Endothelial cell of umbilical vein (primary cell): Measurements from ENCODE around the gene ACP3. TPM values are rescaled to one million over a fixed set of nuclear protein-coding genes. Genes with fewer than 3 reads are reported as not detected.

Source experiments
- BruUV-seq: library from RNA; stranded (reverse); fragments of 400-500 nt; replicated peaks from 2 replicates; lab custom pipeline; 2021; lab: Mats Ljungman, UMichigan
- CTCF ChIA-PET: fragments of 300-600, 350-600 bp; sonication (Branson Sonifier 250); formaldehyde crosslinking; loops from one replicate; lab custom pipeline; 2021; ENCODE audit warnings: antibody characterized with exemption, inconsistent platforms; lab: Charles Lee
- POLR2A ChIA-PET: fragments of 300-600, 350-600 bp; sonication (Branson Sonifier 250); formaldehyde crosslinking; loops from one replicate; lab custom pipeline; 2021; ENCODE audit warnings: antibody characterized with exemption, inconsistent platforms; lab: Charles Lee
- DNase-seq: peaks from one replicate; pipeline ENCODE4 v3.0.0-alpha.2; 2011; ENCODE audit warnings: low read depth, low spot score
- FAIRE-seq: peaks from 2 replicates; lab custom pipeline; 2011; peaks lifted over from hg19 to GRCh38; lab: Jason Lieb, UNC
- H2AFZ ChIP-seq: 2 replicates; pipeline ENCODE4 v1.6.0; 2012; ENCODE audit warnings: low read depth, low read length, control low read depth, inconsistent platforms
- H3K27ac ChIP-seq: 2 replicates; pipeline ENCODE4 v1.5.1; 2011; ENCODE audit warnings: low read depth, mild to moderate bottlenecking, control low read depth, low read length, moderate library complexity; ENCODE audit not compliant: insufficient read depth
- H3K27me3 ChIP-seq, 2 experiments: 2 replicates each; pipeline versions ENCODE4 v1.6.0 to v1.6.1; 2011; ENCODE audit warnings: low read length in 2 of 2, mixed read lengths in 1 of 2; ENCODE audit not compliant: control insufficient read depth in 2 of 2, insufficient read depth in 2 of 2
- H3K36me3 ChIP-seq, 2 experiments: 2 replicates in 1 of 2; 3 replicates in 1 of 2; pipeline ENCODE4 v1.5.1; 2011; ENCODE audit warnings: low read length in 2 of 2, mild to moderate bottlenecking in 1 of 2, moderate library complexity in 1 of 2; ENCODE audit not compliant: control insufficient read depth in 2 of 2, insufficient read depth in 2 of 2; ENCODE audit errors: extremely low read depth in 1 of 2
- H3K4me1 ChIP-seq: 3 replicates; pipeline ENCODE4 v1.5.1; 2011; ENCODE audit warnings: mild to moderate bottlenecking, low read length; ENCODE audit not compliant: control insufficient read depth, insufficient read depth; ENCODE audit errors: extremely low read depth
- H3K4me2 ChIP-seq: 2 replicates; pipeline ENCODE4 v1.6.1; 2011; ENCODE audit warnings: low read length, control low read depth, mixed read lengths; ENCODE audit not compliant: insufficient read depth
- H3K4me3 ChIP-seq, 3 experiments: fragments of 200-600 bp in 1 of 3; sonication (generic), shearing (Covaris generic) in 1 of 3; replicated peaks in 1 of 3; 2 replicates each; pipeline ENCODE4 v1.5.1; 2011 to 2016; ENCODE audit warnings: control low read depth in 3 of 3, low read length in 3 of 3, mild to moderate bottlenecking in 2 of 3, inconsistent platforms in 1 of 3, low read depth in 1 of 3, moderate library complexity in 1 of 3; ENCODE audit not compliant: insufficient read depth in 1 of 3
- H3K79me2 ChIP-seq: 2 replicates; pipeline ENCODE4 v1.6.0; 2012; ENCODE audit warnings: low read length, inconsistent platforms; ENCODE audit not compliant: control insufficient read depth, insufficient read depth
- H3K9ac ChIP-seq: replicated peaks from 2 replicates; pipeline ENCODE3; 2011; ENCODE audit warnings: low read length, control low read depth; ENCODE audit not compliant: insufficient read depth; ENCODE audit errors: extremely low read depth
- H3K9me1 ChIP-seq: replicated peaks from 3 replicates; pipeline ENCODE4 v1.6.0; 2011; ENCODE audit warnings: mild to moderate bottlenecking, low read length; ENCODE audit not compliant: control insufficient read depth, insufficient read depth; ENCODE audit errors: extremely low read depth
- H3K9me3 ChIP-seq: replicated peaks from 2 replicates; pipeline ENCODE4 v1.5.1; 2012; ENCODE audit warnings: low read length, inconsistent platforms; ENCODE audit not compliant: control insufficient read depth, insufficient read depth
- H4K20me1 ChIP-seq: replicated peaks from 2 replicates; pipeline ENCODE3; 2011; ENCODE audit warnings: mild to moderate bottlenecking, low read length; ENCODE audit not compliant: control insufficient read depth, insufficient read depth; ENCODE audit errors: extremely low read depth
- EZH2 ChIP-seq: IDR thresholded peaks from 2 replicates; pipeline ENCODE4 v1.6.1; 2012; ENCODE audit warnings: borderline replicate concordance, low read depth, mild to moderate bottlenecking, moderate library complexity, low read length, inconsistent platforms; ENCODE audit not compliant: severe bottlenecking
- FOS ChIP-seq: IDR thresholded peaks from 2 replicates; pipeline ENCODE4 v1.6.1; 2011; ENCODE audit warnings: mild to moderate bottlenecking, low read length, moderate library complexity, borderline replicate concordance; ENCODE audit not compliant: insufficient read depth
- GATA2 ChIP-seq: IDR thresholded peaks from 2 replicates; pipeline ENCODE4 v1.7.0; 2011; ENCODE audit warnings: low read depth, mild to moderate bottlenecking, moderate library complexity, mixed read lengths, low read length; ENCODE audit not compliant: insufficient read length, insufficient read depth
- JUN ChIP-seq: IDR thresholded peaks from 2 replicates; pipeline ENCODE4 v1.6.1; 2011; ENCODE audit warnings: borderline replicate concordance, low read depth; ENCODE audit not compliant: insufficient read length, insufficient read depth
- MYC ChIP-seq: IDR thresholded peaks from one replicate; pipeline ENCODE4 v1.6.1; 2011; ENCODE audit warnings: mild to moderate bottlenecking, low read depth, low read length
- POLR2A ChIP-seq: IDR thresholded peaks from 2 replicates; pipeline ENCODE4 v1.6.1; 2012; ENCODE audit warnings: low read depth, mild to moderate bottlenecking, control low read depth, low read length
- POLR2AphosphoS5 ChIP-seq: IDR thresholded peaks from 2 replicates; pipeline ENCODE4 v1.6.1; 2012; ENCODE audit warnings: low read depth, mild to moderate bottlenecking, control low read depth, low read length, moderate library complexity; ENCODE audit not compliant: insufficient read depth
- dilution Hi-C: fragments of 300-500 bp; cut with MboI; formaldehyde crosslinking; loops from one replicate; pipeline ENCODE4 v1.15.0; 2019; ENCODE audit warnings: low sequenced_read_pairs; ENCODE audit not compliant: extremely low pct_ligation_motif_present
- intact Hi-C: fragments of 100-400 bp; cut with micrococcal nuclease; formaldehyde crosslinking; loops from one replicate; pipeline ENCODE4 v1.10.0; 2022
- polyA plus RNA-seq, 4 experiments: library from polyadenylated mRNA; depleted of rRNA in 3 of 4; stranded (reverse) in 3 of 4; unstranded in 1 of 4; fragments of >200 nt; gene quantifications; 2 replicates each; pipeline versions ENCODE4 v1.2.1 to v1.2.3, GENCODE V29; 2011 to 2012; ENCODE audit warnings: missing spikeins in 1 of 4
- total RNA-seq: library from RNA; stranded (reverse); gene quantifications from 2 replicates; pipeline ENCODE4 v1.2.3, GENCODE V29; 2021
- TF ChIP-seq, protein P1 (sequence below), 2 donors: IDR thresholded peaks; 1 replicate in 1 of 2; 2 replicates in 1 of 2; pipeline ENCODE4 v1.5.1; 2011; ENCODE audit warnings: low read length in 2 of 2, mild to moderate bottlenecking in 2 of 2, moderate library complexity in 2 of 2, control low read depth in 1 of 2, inconsistent platforms in 1 of 2, low read depth in 1 of 2; ENCODE audit not compliant: insufficient read depth in 1 of 2; ENCODE audit errors: extremely low read depth in 1 of 2
- TF ChIP-seq, protein P2 (sequence below): IDR thresholded peaks from 2 replicates; pipeline ENCODE4 v1.6.1; 2011; ENCODE audit not compliant: insufficient read depth, insufficient read length

ACP3 gene
- total and polyA plus RNA-seq, 2 donors (not counting 3 experiments of a cell fraction or from before 2014, with no cell fraction given): not detected

DNA sequence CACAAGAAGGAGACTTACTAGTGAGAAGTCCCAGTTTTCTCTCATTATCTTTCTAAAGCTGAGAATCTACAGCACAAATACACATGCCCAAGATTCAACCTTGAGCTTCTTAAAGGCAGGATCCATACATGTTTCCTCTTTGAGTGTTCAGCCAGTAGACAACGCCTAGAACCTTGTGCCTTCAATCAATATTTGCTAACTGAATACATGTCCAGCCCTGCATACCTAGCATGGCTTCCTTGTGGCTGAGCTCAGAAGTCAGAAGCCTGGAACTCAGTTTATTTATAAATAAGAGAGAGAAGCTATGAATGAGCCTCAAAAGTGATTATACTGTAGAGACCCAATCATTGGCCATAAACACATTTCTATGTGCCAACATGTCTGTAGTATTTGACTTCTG is 43.5 kb downstream of the ACP3 start:
- intact Hi-C loops: no loop called here
- TF ChIP-seq POLR2AphosphoS5 (no peak), FOS (no peak), EZH2 (no peak), MYC (no peak), GATA2 (no peak), POLR2A (no peak), JUN (no peak)
- TF ChIP-seq, protein P1, sequence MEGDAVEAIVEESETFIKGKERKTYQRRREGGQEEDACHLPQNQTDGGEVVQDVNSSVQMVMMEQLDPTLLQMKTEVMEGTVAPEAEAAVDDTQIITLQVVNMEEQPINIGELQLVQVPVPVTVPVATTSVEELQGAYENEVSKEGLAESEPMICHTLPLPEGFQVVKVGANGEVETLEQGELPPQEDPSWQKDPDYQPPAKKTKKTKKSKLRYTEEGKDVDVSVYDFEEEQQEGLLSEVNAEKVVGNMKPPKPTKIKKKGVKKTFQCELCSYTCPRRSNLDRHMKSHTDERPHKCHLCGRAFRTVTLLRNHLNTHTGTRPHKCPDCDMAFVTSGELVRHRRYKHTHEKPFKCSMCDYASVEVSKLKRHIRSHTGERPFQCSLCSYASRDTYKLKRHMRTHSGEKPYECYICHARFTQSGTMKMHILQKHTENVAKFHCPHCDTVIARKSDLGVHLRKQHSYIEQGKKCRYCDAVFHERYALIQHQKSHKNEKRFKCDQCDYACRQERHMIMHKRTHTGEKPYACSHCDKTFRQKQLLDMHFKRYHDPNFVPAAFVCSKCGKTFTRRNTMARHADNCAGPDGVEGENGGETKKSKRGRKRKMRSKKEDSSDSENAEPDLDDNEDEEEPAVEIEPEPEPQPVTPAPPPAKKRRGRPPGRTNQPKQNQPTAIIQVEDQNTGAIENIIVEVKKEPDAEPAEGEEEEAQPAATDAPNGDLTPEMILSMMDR (IDR thresholded peaks at IDR 0.05; ENCODE audit: extremely low read depth in 1 of 2, insufficient read depth in 1 of 2, low read depth in 1 of 2, low read length in 2 of 2): no peak
- TF ChIP-seq, protein P2, sequence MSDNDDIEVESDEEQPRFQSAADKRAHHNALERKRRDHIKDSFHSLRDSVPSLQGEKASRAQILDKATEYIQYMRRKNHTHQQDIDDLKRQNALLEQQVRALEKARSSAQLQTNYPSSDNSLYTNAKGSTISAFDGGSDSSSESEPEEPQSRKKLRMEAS: no peak
- Histone ChIP-seq H3K27ac (no peak overlapping the region), H3K9ac (no peak overlapping the region), H3K4me3 (no peak overlapping the region), H4K20me1 (no peaks in the 10 kb centered on the region), H3K4me1 (no peaks in the 10 kb centered on the region), H3K9me1 (no peaks in the 10 kb centered on the region), H3K36me3 (no peaks in the 10 kb centered on the region), H3K27me3 (peaks cover 9 to 14% of the 10 kb centered on the region in 2 experiments), H3K4me2 (no peak overlapping the region), H2AFZ (no peak overlapping the region), H3K79me2 (no peaks in the 10 kb centered on the region), H3K9me3 (no peaks in the 10 kb centered on the region)
- CTCF ChIA-PET: no interaction called here
- FAIRE-seq (no peak), DNase-seq (no peak)
- BruUV-seq: no TSS peak
- dilution Hi-C loops: no loop called here
- POLR2A ChIA-PET: no interaction called here
